Stimulated activated memory B cell treated with anti-CD40 and anti-IgM and Interleukin-4, amounts not matched to agents 10 μg/mL and 1 μg/mL and 100 μg/mL, for 72 hours (primary cell): ENCODE results near the gene LONP2.
"Not testable (repeated sequence)": the region's sequence is repeated elsewhere in the genome, so short reads cannot be mapped to it uniquely, and the experiment has no call there.

Experiments used
- ATAC-seq: fragments of 150-1000 bp; cut with Tn5 transposase; 2 replicates; pipeline ENCODE4 v1.10.0; 2021
- H3K27ac Mint-ChIP-seq: one replicate; pipeline ENCODE4 v1.8.0; 2022; ENCODE audit warnings: mild to moderate bottlenecking, mixed read lengths
- H3K27me3 Mint-ChIP-seq: one replicate; pipeline ENCODE4 v1.8.0; 2022; ENCODE audit warnings: mixed read lengths
- H3K36me3 Mint-ChIP-seq: one replicate; pipeline ENCODE4 v1.8.0; 2022; ENCODE audit warnings: mixed read lengths
- H3K4me1 Mint-ChIP-seq: one replicate; pipeline ENCODE4 v1.8.0; 2022; ENCODE audit warnings: mixed read lengths
- H3K4me3 Mint-ChIP-seq: one replicate; pipeline ENCODE4 v1.8.0; 2022; ENCODE audit warnings: mild to moderate bottlenecking, moderate library complexity, mixed read lengths
- H3K9me3 Mint-ChIP-seq: one replicate; pipeline ENCODE4 v1.8.0; 2022; ENCODE audit warnings: mixed read lengths

Gene LONP2

DNA sequence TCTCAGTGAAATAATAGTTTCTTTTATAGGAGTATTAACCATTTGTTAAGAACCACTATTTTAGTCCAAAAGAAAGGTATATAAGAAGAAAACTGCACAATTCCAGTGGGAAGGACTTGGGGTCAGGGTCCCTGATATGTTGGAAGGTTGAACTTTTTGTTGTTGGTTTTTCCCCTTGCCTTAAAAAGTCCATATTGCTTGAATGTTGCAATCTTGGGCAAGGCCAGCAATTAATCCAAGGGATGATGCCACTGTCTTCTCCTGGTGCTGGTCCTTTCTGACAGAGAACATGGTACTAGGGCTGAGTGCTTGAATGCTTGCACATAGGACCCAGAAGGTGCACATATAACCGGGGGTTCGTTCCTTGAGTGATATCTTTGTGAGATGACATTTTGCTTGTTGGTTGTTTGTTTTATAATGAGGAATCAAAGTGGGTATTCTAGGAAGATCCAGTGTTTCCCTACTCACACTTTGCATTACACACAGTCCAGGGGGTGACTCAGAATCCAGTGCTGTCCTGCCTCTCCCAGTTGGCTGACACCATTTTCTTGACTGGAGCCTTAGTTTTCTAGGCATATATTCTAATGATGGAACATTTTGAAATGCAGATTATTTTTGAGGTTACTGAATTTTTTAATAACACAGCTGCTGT, 86.2 kb downstream of the LONP2 start:
- Mint-ChIP-seq H3K9me3 (no peaks in the 10 kb centered on the region), H3K27me3 (no peaks in the 10 kb centered on the region), H3K36me3 (peaks cover 19% of the 10 kb centered on the region), H3K27ac (no peak overlapping the region), H3K4me3 (no peak overlapping the region), H3K4me1 (no peaks in the 10 kb centered on the region)
- ATAC-seq = no peak

DNA sequence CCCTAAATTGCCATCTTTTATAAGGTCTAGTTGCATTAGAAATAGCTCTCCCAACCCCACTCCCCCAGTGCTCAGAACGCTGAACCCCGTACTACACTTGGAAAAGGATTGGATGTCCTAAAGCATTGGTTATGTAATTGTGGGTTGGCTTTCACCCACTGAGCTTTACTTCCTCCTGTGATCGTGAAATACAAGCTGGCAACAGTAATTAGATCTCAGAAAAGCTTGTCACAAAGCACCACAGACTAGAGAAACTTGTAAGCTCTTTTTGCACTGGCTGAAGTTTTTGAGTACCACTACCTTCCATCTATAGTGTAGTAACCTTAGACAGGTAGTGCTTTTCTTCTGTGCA, 86.7 kb downstream of the LONP2 start:
- H3K4me3 Mint-ChIP-seq = no peak overlapping the region
- no peaks in the 10 kb centered on the region for H3K4me1 Mint-ChIP-seq
- H3K27me3 Mint-ChIP-seq = no peaks in the 10 kb centered on the region
- H3K36me3 Mint-ChIP-seq = peaks cover 19% of the 10 kb centered on the region
- no peaks in the 10 kb centered on the region for H3K9me3 Mint-ChIP-seq
- ATAC-seq = no peak
- H3K27ac Mint-ChIP-seq = no peak overlapping the region

GRCh38 chr16:48332978-48333377, 88.9 kb downstream of the LONP2 start:
- H3K27ac Mint-ChIP-seq = peak overlapping the region; percentile 4
- no peaks in the 10 kb centered on the region for H3K27me3 Mint-ChIP-seq
- H3K4me1 Mint-ChIP-seq = no peaks in the 10 kb centered on the region
- peaks cover 31% of the 10 kb centered on the region for H3K36me3 Mint-ChIP-seq
- H3K4me3 Mint-ChIP-seq = no peak overlapping the region
- H3K9me3 Mint-ChIP-seq = no peaks in the 10 kb centered on the region
- no peak for ATAC-seq

DNA sequence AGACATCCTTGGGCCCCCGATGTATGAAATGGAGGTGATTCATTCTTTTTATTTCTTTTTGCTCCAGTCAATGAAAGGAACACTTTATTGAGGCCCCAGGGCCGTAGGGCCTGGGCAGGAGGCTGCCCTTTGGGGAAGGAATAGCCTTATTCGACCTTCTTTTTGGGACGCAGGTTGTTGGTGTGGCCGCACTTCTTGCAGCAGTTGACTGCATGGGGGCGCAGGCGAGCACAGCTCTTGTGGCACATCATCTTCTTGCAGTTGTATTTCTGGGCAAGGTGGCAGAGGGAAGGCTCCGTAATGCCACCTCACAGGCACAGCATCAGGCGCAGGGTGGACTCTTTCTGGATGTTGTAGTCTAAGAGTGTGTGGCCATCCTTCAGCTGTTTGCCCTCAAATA, 90.2 kb downstream of the LONP2 start:
- Mint-ChIP-seq H3K4me3 (no peak overlapping the region), H3K27me3 (no peaks in the 10 kb centered on the region), H3K36me3 (peaks cover 43% of the 10 kb centered on the region), H3K4me1 (no peaks in the 10 kb centered on the region), H3K27ac (no peak overlapping the region), H3K9me3 (no peaks in the 10 kb centered on the region)
- no peak for ATAC-seq

DNA sequence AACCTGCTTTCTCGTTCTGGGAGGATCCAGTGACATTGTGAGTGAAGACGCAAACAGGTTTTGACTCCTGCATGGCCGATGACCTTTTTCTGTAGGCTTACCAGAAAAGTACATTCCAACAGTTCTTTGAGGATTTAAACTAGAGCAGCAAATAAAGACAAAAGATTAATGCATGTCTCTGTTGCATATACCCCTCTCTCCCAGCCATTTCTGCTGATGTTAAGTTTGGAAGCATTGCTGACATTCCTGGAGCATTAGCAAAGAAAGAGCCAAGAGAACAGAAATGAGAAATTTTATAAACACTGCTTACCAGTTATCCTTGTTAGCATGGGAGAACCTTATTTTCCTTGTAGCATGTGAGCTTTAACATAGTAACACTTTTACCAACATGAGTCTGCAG, 91.9 kb downstream of the LONP2 start:
- Mint-ChIP-seq H3K27me3 (no peaks in the 10 kb centered on the region), H3K4me1 (no peaks in the 10 kb centered on the region), H3K9me3 (no peaks in the 10 kb centered on the region), H3K4me3 (no peak overlapping the region), H3K36me3 (peaks cover 51% of the 10 kb centered on the region), H3K27ac (no peak overlapping the region)
- no peak for ATAC-seq

DNA sequence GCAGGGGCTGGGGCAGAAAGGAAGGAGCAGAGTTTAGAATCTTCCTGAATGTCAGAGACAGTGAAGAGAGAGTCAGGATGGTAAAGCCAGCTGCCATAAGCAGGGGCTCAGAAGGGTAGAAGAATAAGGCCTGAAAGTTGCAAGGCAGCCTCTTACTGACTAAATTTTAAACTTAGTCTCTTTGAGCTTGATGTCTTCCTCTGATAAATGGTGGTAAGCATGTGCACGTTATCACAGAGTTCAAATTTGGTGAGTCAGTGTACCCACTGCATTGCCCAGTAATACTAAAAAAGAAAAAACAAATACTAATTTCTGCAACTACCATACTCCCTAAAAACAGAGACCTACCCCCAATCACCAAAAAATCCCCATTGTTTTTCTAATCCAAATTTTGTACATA, 96.0 kb downstream of the LONP2 start:
- Mint-ChIP-seq H3K4me1 (no peaks in the 10 kb centered on the region), H3K27ac (peak overlapping the region; percentile 4), H3K9me3 (no peaks in the 10 kb centered on the region), H3K27me3 (no peaks in the 10 kb centered on the region), H3K4me3 (no peak overlapping the region), H3K36me3 (peaks cover 53% of the 10 kb centered on the region)
- no peak for ATAC-seq

DNA sequence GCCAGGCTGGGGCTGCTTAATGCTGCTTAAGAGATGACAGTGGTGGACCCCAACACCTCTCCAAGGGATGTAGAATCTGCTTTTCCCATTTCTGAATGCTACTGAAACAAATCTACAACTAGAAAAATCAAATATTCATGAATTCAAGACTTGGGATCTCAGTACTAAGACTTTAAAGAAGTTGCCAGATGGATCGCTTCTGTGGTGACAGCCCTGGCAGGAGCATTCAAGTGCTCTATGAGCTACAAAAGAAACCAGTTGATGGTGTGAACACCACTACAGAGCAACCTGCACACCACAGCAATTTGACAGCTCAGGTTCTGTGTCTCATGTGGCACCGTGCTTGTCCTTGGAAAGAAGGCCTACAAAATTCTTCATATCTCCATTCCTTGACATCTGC, 98.5 kb downstream of the LONP2 start:
- H3K36me3 Mint-ChIP-seq = peaks cover 39% of the 10 kb centered on the region

DNA sequence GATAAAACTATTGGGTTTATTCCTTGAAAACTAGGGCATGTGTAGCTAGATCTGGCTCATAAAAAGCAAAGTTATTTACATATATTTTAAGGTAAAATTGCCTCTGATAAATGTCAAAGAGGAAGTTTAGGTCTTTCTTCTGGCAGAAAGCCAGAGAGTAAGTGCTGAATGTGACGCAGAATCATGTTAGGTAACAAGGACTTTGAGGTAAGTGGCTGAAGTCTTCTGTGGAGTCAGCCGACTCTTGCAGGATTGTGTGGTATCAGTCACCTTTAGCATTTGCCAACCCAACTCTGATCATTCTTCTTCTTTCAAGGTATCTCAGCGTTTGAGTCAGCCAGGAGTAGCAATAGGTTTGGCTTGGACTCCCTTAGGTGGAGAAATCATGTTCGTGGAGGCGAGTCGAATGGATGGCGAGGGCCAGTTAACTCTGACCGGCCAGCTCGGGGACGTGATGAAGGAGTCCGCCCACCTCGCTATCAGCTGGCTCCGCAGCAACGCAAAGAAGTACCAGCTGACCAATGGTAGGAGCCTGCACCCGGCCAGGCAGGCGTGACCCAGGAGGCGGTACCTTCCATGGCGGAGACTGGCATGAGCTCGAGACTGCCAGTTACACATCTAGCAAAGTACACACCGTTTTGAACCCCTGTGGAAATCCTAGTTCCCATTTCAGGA, 103.2 kb downstream of the LONP2 start:
- no peak overlapping the region for H3K4me3 Mint-ChIP-seq
- no peaks in the 10 kb centered on the region for H3K27me3 Mint-ChIP-seq
- H3K36me3 Mint-ChIP-seq = peaks cover 13% of the 10 kb centered on the region
- H3K9me3 Mint-ChIP-seq = no peaks in the 10 kb centered on the region
- H3K4me1 Mint-ChIP-seq = no peaks in the 10 kb centered on the region
- ATAC-seq = no peak
- H3K27ac Mint-ChIP-seq = no peak overlapping the region

More for the DNA sequence above, 98.5 kb downstream of the LONP2 start:
- Mint-ChIP-seq H3K9me3 (no peaks in the 10 kb centered on the region), H3K27me3 (no peaks in the 10 kb centered on the region), H3K4me3 (no peak overlapping the region), H3K27ac (no peak overlapping the region), H3K4me1 (no peaks in the 10 kb centered on the region)
- ATAC-seq = no peak

- no peak overlapping the region for H3K27ac Mint-ChIP-seq
- ATAC-seq = no peak
- H3K36me3 Mint-ChIP-seq = peaks cover 9% of the 10 kb centered on the region
- no peak overlapping the region for H3K4me3 Mint-ChIP-seq
- H3K27me3 Mint-ChIP-seq = no peaks in the 10 kb centered on the region
- H3K9me3 Mint-ChIP-seq = no peaks in the 10 kb centered on the region
- H3K4me1 Mint-ChIP-seq = no peaks in the 10 kb centered on the region
Observed at GRCh38 chr16:48347980-48348379, 103.9 kb downstream of the LONP2 start.

DNA sequence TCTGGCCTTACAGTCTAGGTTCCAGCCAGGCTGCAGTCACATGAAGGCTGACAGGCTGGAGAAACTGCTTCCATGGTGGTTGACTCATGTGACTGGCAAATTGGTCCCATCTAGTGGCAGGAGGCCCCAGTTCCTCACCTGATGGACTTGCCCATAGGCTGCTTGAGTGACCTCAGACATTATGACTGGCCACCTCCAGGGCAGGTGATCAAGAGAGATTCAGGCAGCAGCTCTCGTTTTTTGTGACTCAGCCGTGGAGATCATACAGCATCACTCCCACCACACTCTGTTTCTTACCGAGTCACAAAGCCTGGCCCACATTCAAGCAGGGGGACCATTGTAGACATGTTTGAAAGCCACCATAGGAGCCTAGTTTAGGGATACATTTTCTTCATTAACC, 106.6 kb downstream of the LONP2 start:
- Mint-ChIP-seq H3K36me3 (peaks cover 19% of the 10 kb centered on the region), H3K4me3 (no peak overlapping the region), H3K4me1 (no peaks in the 10 kb centered on the region), H3K27me3 (no peaks in the 10 kb centered on the region), H3K27ac (no peak overlapping the region), H3K9me3 (no peaks in the 10 kb centered on the region)
- ATAC-seq = no peak

DNA sequence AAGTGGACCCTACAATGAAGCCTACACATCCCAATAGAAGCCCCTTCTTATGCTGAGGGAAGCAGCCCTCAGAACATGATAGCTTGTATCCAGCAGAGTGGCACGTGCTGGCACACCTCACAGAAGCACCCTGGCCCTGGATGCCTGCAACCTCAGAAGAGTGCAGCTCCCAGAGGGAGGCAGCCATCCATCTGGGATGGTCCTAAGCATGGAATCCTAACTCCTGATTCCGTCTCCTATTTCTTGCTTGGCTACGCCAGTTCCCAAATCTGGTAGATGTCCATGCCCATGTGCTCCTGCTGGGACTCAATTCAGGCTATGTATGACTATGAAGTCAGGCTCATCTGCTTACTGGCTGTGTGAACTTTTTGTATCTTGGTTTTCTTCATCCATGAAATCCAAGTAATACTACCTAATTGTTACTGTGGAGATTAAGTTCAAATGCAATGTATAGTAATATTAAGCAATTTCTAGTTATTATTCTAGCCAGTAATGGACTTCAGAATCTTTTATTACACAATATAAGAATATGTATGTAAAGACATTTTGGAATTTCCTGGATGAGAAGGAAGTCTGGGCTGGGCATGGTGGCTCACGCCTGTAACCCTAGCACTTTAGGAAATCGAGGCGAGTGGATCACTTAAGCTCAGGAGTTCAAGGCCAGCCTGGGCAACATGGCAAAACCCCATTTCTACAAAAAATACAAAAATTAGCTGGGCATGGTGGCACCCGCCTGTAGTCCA, 108.7 kb downstream of the LONP2 start:
- Mint-ChIP-seq H3K4me3 (no peak overlapping the region), H3K27me3 (no peaks in the 10 kb centered on the region), H3K27ac (no peak overlapping the region), H3K9me3 (no peaks in the 10 kb centered on the region), H3K4me1 (peaks cover 12% of the 10 kb centered on the region), H3K36me3 (peaks cover 22% of the 10 kb centered on the region)
- ATAC-seq = no peak

DNA sequence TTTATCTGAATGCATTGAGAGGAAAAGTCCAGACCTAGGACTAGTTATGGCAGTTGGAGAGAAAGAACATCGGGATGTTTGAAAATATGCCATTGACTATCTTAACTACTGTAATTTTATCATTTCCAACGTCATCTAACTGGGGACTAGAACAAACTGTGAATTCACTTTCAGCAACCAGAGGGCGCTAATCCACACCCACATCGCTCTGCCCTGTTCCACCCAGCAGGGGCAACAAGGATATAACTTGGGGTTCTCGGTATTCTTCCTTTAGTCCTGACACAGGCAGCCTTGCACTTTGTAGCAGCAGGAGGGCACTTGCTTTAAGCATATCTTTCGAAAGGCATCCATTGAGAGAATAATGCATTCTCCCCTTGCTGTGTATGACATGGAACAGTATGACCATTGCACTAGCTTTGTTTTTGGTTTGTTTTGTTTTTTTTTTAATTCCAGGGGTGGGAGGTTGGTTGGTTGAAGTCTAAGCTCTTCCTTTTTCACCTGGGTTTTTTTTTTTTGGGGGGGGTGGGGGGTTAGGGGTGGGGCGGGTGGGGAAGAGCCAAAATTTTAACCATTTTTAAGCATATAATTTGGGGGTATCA, 109.6 kb downstream of the LONP2 start:
- H3K9me3 Mint-ChIP-seq = no peaks in the 10 kb centered on the region
- peaks cover 16% of the 10 kb centered on the region for H3K4me1 Mint-ChIP-seq
- no peak overlapping the region for H3K27ac Mint-ChIP-seq
- H3K4me3 Mint-ChIP-seq = no peak overlapping the region
- no peaks in the 10 kb centered on the region for H3K27me3 Mint-ChIP-seq
- peaks cover 25% of the 10 kb centered on the region for H3K36me3 Mint-ChIP-seq
- peak; percentile 87 for ATAC-seq

GRCh38 chr16:48354385-48354784, 110.3 kb downstream of the LONP2 start:
- H3K27me3 Mint-ChIP-seq, H3K9me3 Mint-ChIP-seq, ATAC-seq, H3K4me3 Mint-ChIP-seq: not testable (repeated sequence)
- Mint-ChIP-seq H3K4me1 (peaks cover 16% of the 10 kb centered on the region), H3K27ac (peak overlapping the region; percentile 14), H3K36me3 (peaks cover 25% of the 10 kb centered on the region)

GRCh38 chr16:48354877-48355855, 111.1 kb downstream of the LONP2 start:
- no peak overlapping the region for H3K4me3 Mint-ChIP-seq
- H3K27ac Mint-ChIP-seq = peak overlapping the region; percentile 14

More at GRCh38 chr16:48354877-48355855, 111.1 kb downstream of the LONP2 start:
- Mint-ChIP-seq H3K27me3 (no peaks in the 10 kb centered on the region), H3K4me1 (peaks cover 17% of the 10 kb centered on the region), H3K36me3 (peaks cover 25% of the 10 kb centered on the region), H3K9me3 (no peaks in the 10 kb centered on the region)
- ATAC-seq = no peak
